HG03064 (cell line): ENCODE measurements around the gene KIF16B.
"Not testable (repeated sequence)": the region's sequence is repeated elsewhere in the genome, so short reads cannot be mapped to it uniquely, and the experiment has no call there.

ENCODE experiments used
- ATAC-seq: cut with Tn5 transposase; IDR thresholded peaks from one replicate; pipeline ENCODE4 v1.9.1; 2021; ENCODE audit warnings: low read depth; ENCODE audit not compliant: unreplicated experiment

The KIF16B gene

GRCh38 chr20:16273812-16274555 lies 299.3 kb downstream of the KIF16B start:
- no peak for ATAC-seq

GRCh38 chr20:16272780-16273360 lies 300.4 kb downstream of the KIF16B start:
- no peak for ATAC-seq

- no peak for ATAC-seq
Observed at GRCh38 chr20:16271450-16271849, 301.8 kb downstream of the KIF16B start.

- ATAC-seq = no peak
Observed at GRCh38 chr20:16270989-16271388, 302.3 kb downstream of the KIF16B start.

GRCh38 chr20:16270314-16270931 lies 302.8 kb downstream of the KIF16B start:
- ATAC-seq = no peak

- no peak for ATAC-seq
Observed at GRCh38 chr20:16267526-16267925, 305.7 kb downstream of the KIF16B start.

GRCh38 chr20:16265334-16265733 lies 307.9 kb downstream of the KIF16B start:
- ATAC-seq = no peak

- ATAC-seq = no peak
Observed at GRCh38 chr20:16263582-16263981, 309.7 kb downstream of the KIF16B start.

GRCh38 chr20:16262594-16262993 lies 310.7 kb downstream of the KIF16B start:
- ATAC-seq = no peak

GRCh38 chr20:16261733-16262273 lies 311.4 kb downstream of the KIF16B start:
- ATAC-seq = no peak

- ATAC-seq = no peak
Observed at GRCh38 chr20:16260911-16261310, 312.3 kb downstream of the KIF16B start.

- ATAC-seq = not testable (repeated sequence)
Observed at GRCh38 chr20:16260133-16260532, 313.1 kb downstream of the KIF16B start.

- ATAC-seq = no peak
Observed at GRCh38 chr20:16258766-16259165, 314.5 kb downstream of the KIF16B start.

GRCh38 chr20:16257813-16258430 lies 315.3 kb downstream of the KIF16B start:
- no peak for ATAC-seq

GRCh38 chr20:16257021-16257420 lies 316.2 kb downstream of the KIF16B start:
- ATAC-seq = no peak

- no peak for ATAC-seq
Observed at GRCh38 chr20:16246870-16247269, 326.4 kb downstream of the KIF16B start.

- ATAC-seq = no peak
Observed at GRCh38 chr20:16246291-16246690, 327.0 kb downstream of the KIF16B start.

- ATAC-seq = no peak
Observed at GRCh38 chr20:16245879-16246278, 327.4 kb downstream of the KIF16B start.

- ATAC-seq = no peak
Observed at GRCh38 chr20:16244892-16245291, 328.4 kb downstream of the KIF16B start.

GRCh38 chr20:16243470-16243869 lies 329.8 kb downstream of the KIF16B start:
- no peak for ATAC-seq

GRCh38 chr20:16241911-16242310 lies 331.3 kb downstream of the KIF16B start:
- no peak for ATAC-seq
